GM12872 (cell line): ENCODE measurements around the gene DNAH11.

Source experiments
- CTCF ChIP-seq: IDR thresholded peaks from 3 replicates; pipeline ENCODE4 v1.5.1; 2011; ENCODE audit warnings: low read depth, mild to moderate bottlenecking, low read length, moderate library complexity; ENCODE audit not compliant: insufficient read depth

The DNAH11 gene

GRCh38 chr7:21805791-21806190 lies 263.0 kb downstream of the DNAH11 start:
- TF ChIP-seq CTCF, result no peak

GRCh38 chr7:21806388-21806787 lies 263.5 kb downstream of the DNAH11 start:
- TF ChIP-seq CTCF, result no peak

DNA sequence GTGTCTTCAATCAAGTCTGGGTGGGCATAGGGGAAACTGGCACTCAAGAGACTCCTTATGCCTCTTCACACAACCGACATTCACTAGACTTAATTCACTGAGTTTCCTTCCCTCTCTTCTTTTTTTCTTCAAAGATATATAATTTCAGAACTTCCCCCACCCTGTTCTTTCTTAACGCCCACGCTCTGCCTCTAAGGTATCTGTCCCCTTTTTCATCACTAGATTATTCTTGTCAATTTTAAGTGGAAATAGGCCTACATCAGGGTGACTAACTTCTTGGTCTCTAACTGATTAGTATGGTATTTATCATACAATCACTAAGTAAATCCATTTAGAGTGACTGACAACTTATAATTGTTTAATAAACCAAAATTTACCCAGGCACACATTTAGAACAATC lies 276.2 kb downstream of the DNAH11 start:
- TF ChIP-seq CTCF, result no peak

GRCh38 chr7:21828841-21829240 lies 286.0 kb downstream of the DNAH11 start:
- TF ChIP-seq CTCF, result no peak

DNA sequence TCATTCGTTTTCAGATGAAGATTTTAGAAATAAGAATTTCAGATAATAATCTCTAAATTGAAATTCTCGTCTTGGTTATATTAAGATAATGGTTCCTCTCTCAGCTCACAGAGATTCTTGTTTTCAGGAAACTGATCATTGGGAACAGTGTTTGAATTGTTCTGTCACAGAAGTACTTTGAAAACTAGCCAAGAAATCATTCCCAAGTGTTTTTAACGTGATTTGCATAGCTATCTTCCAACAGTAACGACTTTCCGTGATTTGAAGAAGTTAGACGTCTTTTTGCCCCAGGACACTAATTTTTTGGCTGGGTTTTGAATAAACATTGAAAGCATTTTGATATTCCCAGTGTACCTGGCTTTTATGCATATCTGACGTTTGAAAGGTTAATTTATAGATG lies 286.9 kb downstream of the DNAH11 start:
- no peak for TF ChIP-seq CTCF

DNA sequence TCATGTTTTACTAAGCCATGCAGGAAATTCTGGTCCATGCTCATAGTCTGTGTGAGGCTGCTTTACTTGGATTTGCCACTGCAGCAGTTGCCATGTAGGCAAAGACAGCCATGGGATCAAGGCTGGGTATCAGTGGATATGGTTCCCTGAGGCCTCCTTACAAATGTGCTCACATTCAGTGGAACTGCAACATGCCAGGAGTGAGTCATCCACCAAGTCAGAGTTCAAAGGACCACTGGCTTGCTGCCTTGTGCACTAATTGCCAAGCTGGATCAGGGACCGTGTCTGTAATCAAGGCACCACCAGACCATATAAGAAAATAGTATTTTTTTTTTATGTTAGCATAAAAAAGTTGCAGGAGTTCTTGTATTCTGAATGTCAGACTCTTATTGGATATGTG lies 301.9 kb downstream of the DNAH11 start:
- no peak for TF ChIP-seq CTCF

- TF ChIP-seq CTCF, result no peak
These were observed 307.9 kb downstream of the DNAH11 start for GRCh38 chr7:21850531-21851285.

DNA sequence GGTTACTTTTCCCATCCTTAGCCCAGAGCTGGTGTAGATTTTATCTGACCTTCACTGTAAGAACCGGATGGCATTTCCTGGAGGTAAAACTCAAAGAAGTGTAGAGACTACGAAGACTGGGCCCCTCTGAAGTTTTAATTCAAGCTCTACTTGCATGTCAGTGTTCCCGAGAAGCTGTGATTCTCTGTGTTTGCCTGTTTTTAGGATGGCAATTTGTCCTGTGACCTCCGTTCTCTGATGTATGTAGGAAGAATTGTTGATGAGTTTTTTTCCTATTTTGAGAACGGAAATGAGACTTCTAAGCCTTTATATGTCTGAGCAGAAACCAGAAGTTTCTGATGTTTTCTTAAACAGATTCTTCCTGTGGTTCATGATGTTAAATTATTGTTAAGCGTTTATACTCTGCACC lies 308.7 kb downstream of the DNAH11 start:
- TF ChIP-seq CTCF, result no peak
